H9 (cell line): ENCODE data around the gene HS6ST2. TPM values are rescaled to one million over a fixed set of nuclear protein-coding genes. Genes with fewer than 3 reads are reported as not detected.

Source experiments
- DNase-seq: peaks from one replicate; pipeline ENCODE4 v3.0.0-alpha.2; 2017
- H2AFZ ChIP-seq: one replicate; pipeline ENCODE4 v1.6.1; 2013; ENCODE audit warnings: mild to moderate bottlenecking, low read length, control low read depth, moderate library complexity
- H2AK5ac ChIP-seq: 2 replicates; pipeline ENCODE4 v1.6.1; 2013; ENCODE audit warnings: low read length, control low read depth, mixed read lengths; ENCODE audit not compliant: insufficient read length
- H2BK120ac ChIP-seq: one replicate; pipeline ENCODE4 v1.6.1; 2013; ENCODE audit warnings: low read depth, mild to moderate bottlenecking, low read length, control low read depth, inconsistent platforms; ENCODE audit not compliant: poor library complexity, severe bottlenecking
- H2BK12ac ChIP-seq: 2 replicates; pipeline ENCODE4 v1.6.1; 2013; ENCODE audit warnings: low read length, control low read depth, mixed read lengths, low read depth; ENCODE audit not compliant: insufficient read length
- H2BK15ac ChIP-seq: 2 replicates; pipeline ENCODE4 v1.6.1; 2013; ENCODE audit warnings: low read depth, low read length, control low read depth
- H2BK20ac ChIP-seq: one replicate; pipeline ENCODE4 v1.6.1; 2013; ENCODE audit warnings: low read depth, mild to moderate bottlenecking, low read length, control low read depth, inconsistent platforms; ENCODE audit not compliant: poor library complexity, severe bottlenecking
- H2BK5ac ChIP-seq: 2 replicates; pipeline ENCODE4 v1.6.1; 2013; ENCODE audit warnings: low read length, control low read depth, mixed read lengths; ENCODE audit not compliant: insufficient read length
- H3K14ac ChIP-seq: 2 replicates; pipeline ENCODE4 v1.6.1; 2013; ENCODE audit warnings: low read length, control low read depth; ENCODE audit not compliant: insufficient read depth
- H3K18ac ChIP-seq: 2 replicates; pipeline ENCODE4 v1.6.1; 2013; ENCODE audit warnings: low read depth, mild to moderate bottlenecking, mixed read lengths, low read length, control low read depth; ENCODE audit not compliant: insufficient read length
- H3K23ac ChIP-seq: 2 replicates; pipeline ENCODE4 v1.6.1; 2013; ENCODE audit warnings: low read length, control low read depth, mixed read lengths, low read depth; ENCODE audit not compliant: insufficient read length
- H3K23me2 ChIP-seq: 2 replicates; pipeline ENCODE4 v1.6.1; 2013; ENCODE audit warnings: low read depth, mild to moderate bottlenecking, mixed read lengths, low read length, control low read depth; ENCODE audit not compliant: insufficient read length, poor library complexity, severe bottlenecking
- H3K27ac ChIP-seq: 2 replicates; pipeline ENCODE4 v1.5.1; 2013; ENCODE audit warnings: low read length, control low read depth, mixed read lengths, low read depth; ENCODE audit not compliant: insufficient read length
- H3K27me3 ChIP-seq: 2 replicates; pipeline ENCODE4 v1.6.1; 2013; ENCODE audit warnings: low read length, control low read depth, inconsistent platforms; ENCODE audit not compliant: insufficient read depth
- H3K4ac ChIP-seq: 2 replicates; pipeline ENCODE4 v1.6.1; 2013; ENCODE audit warnings: low read depth, mild to moderate bottlenecking, control low read depth, inconsistent platforms, low read length, moderate library complexity
- H3K4me1 ChIP-seq: 2 replicates; pipeline ENCODE4 v1.6.1; 2013; ENCODE audit warnings: low read length, control low read depth, inconsistent platforms; ENCODE audit not compliant: insufficient read depth
- H3K4me2 ChIP-seq: 2 replicates; pipeline ENCODE4 v1.6.1; 2013; ENCODE audit warnings: low read length, control low read depth, mixed read lengths; ENCODE audit not compliant: insufficient read length, insufficient read depth
- H3K56ac ChIP-seq: 2 replicates; pipeline ENCODE4 v1.6.1; 2013; ENCODE audit warnings: low read depth, mild to moderate bottlenecking, mixed read lengths, low read length, control low read depth; ENCODE audit not compliant: insufficient read length
- H3K79me1 ChIP-seq: 2 replicates; pipeline ENCODE4 v1.6.1; 2013; ENCODE audit warnings: low read depth, mild to moderate bottlenecking, moderate library complexity, low read length, control low read depth, inconsistent platforms; ENCODE audit not compliant: insufficient read depth, poor library complexity, severe bottlenecking
- H3K79me2 ChIP-seq: 2 replicates; pipeline ENCODE4 v1.6.1; 2013; ENCODE audit warnings: low read length, control low read depth, inconsistent platforms; ENCODE audit not compliant: insufficient read depth
- H3K9ac ChIP-seq: 2 replicates; pipeline ENCODE4 v1.6.1; 2013; ENCODE audit warnings: low read length, control low read depth, mixed read lengths; ENCODE audit not compliant: insufficient read length; ENCODE audit errors: extremely low read depth
- H3K9me3 ChIP-seq: one replicate; pipeline ENCODE4 v1.6.1; 2013; ENCODE audit warnings: low read depth, low read length, inconsistent platforms; ENCODE audit not compliant: control insufficient read depth
- H3T11ph ChIP-seq: one replicate; pipeline ENCODE4 v1.6.1; 2013; ENCODE audit warnings: mild to moderate bottlenecking, low read length, control low read depth, inconsistent platforms
- H4K20me1 ChIP-seq: one replicate; pipeline ENCODE4 v1.6.1; 2013; ENCODE audit not compliant: control insufficient read depth, insufficient read length, insufficient read depth
- H4K5ac ChIP-seq: 2 replicates; pipeline ENCODE4 v1.6.1; 2013; ENCODE audit warnings: low read depth, mild to moderate bottlenecking, mixed read lengths, low read length, control low read depth; ENCODE audit not compliant: insufficient read length
- H4K8ac ChIP-seq: replicated peaks from 2 replicates; pipeline ENCODE4 v1.6.1; 2013; ENCODE audit warnings: low read length, control low read depth, mixed read lengths, low read depth; ENCODE audit not compliant: insufficient read length
- H4K91ac ChIP-seq: 2 replicates; pipeline ENCODE4 v1.6.1; 2013; ENCODE audit warnings: low read depth, mild to moderate bottlenecking, moderate library complexity, mixed read lengths, low read length, control low read depth; ENCODE audit not compliant: insufficient read length
- H3K27ac Mint-ChIP-seq, 3 experiments: 2 replicates in 2 of 3; 3 replicates in 1 of 3; pipeline ENCODE4 v1.8.0; 2020 to 2021; ENCODE audit warnings: mixed read lengths in 3 of 3, mild to moderate bottlenecking in 1 of 3, moderate library complexity in 1 of 3
- H3K27me3 Mint-ChIP-seq: 2 replicates; pipeline ENCODE4 v1.8.0; 2021; ENCODE audit warnings: low read depth, mild to moderate bottlenecking, moderate library complexity, mixed read lengths
- H3K36me3 Mint-ChIP-seq, 3 experiments: 2 replicates in 2 of 3; 3 replicates in 1 of 3; pipeline ENCODE4 v1.8.0; 2020 to 2021; ENCODE audit warnings: low read depth in 3 of 3, mixed read lengths in 3 of 3; ENCODE audit not compliant: insufficient read depth in 1 of 3
- H3K4me1 Mint-ChIP-seq, 2 experiments: 2 replicates each; pipeline ENCODE4 v1.8.0; 2020; ENCODE audit warnings: mixed read lengths in 2 of 2
- H3K4me3 Mint-ChIP-seq, 2 experiments: 2 replicates in 1 of 2; 3 replicates in 1 of 2; pipeline ENCODE4 v1.8.0; 2020 to 2021; ENCODE audit warnings: mild to moderate bottlenecking in 2 of 2, mixed read lengths in 2 of 2, moderate library complexity in 1 of 2
- H3K9me3 Mint-ChIP-seq, 2 experiments: 2 replicates in 1 of 2; 3 replicates in 1 of 2; pipeline ENCODE4 v1.8.0; 2020; ENCODE audit warnings: mild to moderate bottlenecking in 2 of 2, mixed read lengths in 2 of 2, moderate library complexity in 1 of 2
- CTCF ChIP-seq: fragments of 200-600 bp; sonication (generic); conservative IDR thresholded peaks from 3 replicates; pipeline ENCODE4 v1.8.0; 2021; ENCODE audit warnings: antibody characterized with exemption, mild to moderate bottlenecking
- WGBS: extraction: QIAGEN DNeasy Blood & Tissue Kit; methylation state at CpG from one replicate; pipeline ENCODE4 v1.1.7; 2013; ENCODE audit warnings: missing lambda C conversion rate, low lambda C conversion rate, mixed read lengths; ENCODE audit not compliant: insufficient read length; ENCODE audit errors: extremely low coverage; 5-methylcytosine and 5-hydroxymethylcytosine counted together
- total RNA-seq: library from RNA; stranded (reverse); gene quantifications from 2 replicates; pipeline ENCODE4 v1.2.1, GENCODE V29; 2021

Gene HS6ST2
- total RNA-seq, 1 experiment from 2014 or later, result 4.8 TPM

- no peaks in the 10 kb centered on the region for H3K23me2 ChIP-seq
- no peak overlapping the region for H3K23ac ChIP-seq
- H4K91ac ChIP-seq, result no peak overlapping the region
- WGBS, result no CpG with 5 or more reads among the region's 3 CpGs
- H3K18ac ChIP-seq, result no peak overlapping the region
- H2AK5ac ChIP-seq, result no peak overlapping the region
- H3K79me1 ChIP-seq, result no peaks in the 10 kb centered on the region
- no peaks in the 10 kb centered on the region for H4K20me1 ChIP-seq
- no peak overlapping the region for H2AFZ ChIP-seq
- H3K4me1 Mint-ChIP-seq, result peaks cover 15 to 22% of the 10 kb centered on the region in 2 experiments
- H3T11ph ChIP-seq, result no peak overlapping the region
- H3K4me3 Mint-ChIP-seq, result no peak overlapping the region
- no peak overlapping the region for H4K8ac ChIP-seq
- H3K56ac ChIP-seq, result no peak overlapping the region
- no peaks in the 10 kb centered on the region; the same call in 1 of the 2 replicates for H3K27me3 Mint-ChIP-seq
- no peak overlapping the region for H2BK5ac ChIP-seq
- DNase-seq, result no peak
- no peak overlapping the region for H3K27ac Mint-ChIP-seq
- H3K9ac ChIP-seq, result no peak overlapping the region
- H4K5ac ChIP-seq, result no peak overlapping the region
- H3K4ac ChIP-seq, result no peak overlapping the region
- no peak overlapping the region for H3K27ac ChIP-seq
- no peaks in the 10 kb centered on the region for H3K9me3 ChIP-seq
- H3K9me3 Mint-ChIP-seq, result no peaks in the 10 kb centered on the region
- H3K79me2 ChIP-seq, result no peaks in the 10 kb centered on the region
- no peak overlapping the region for H2BK20ac ChIP-seq
- H3K14ac ChIP-seq, result no peak overlapping the region
- no peaks in the 10 kb centered on the region for H3K36me3 Mint-ChIP-seq
- H3K4me2 ChIP-seq, result no peak overlapping the region
- H3K27me3 ChIP-seq, result no peaks in the 10 kb centered on the region
- no peak overlapping the region for H2BK12ac ChIP-seq
- H2BK120ac ChIP-seq, result no peak overlapping the region
- TF ChIP-seq CTCF, result no peak
- no peaks in the 10 kb centered on the region for H3K4me1 ChIP-seq
- H2BK15ac ChIP-seq, result no peak overlapping the region
These were observed 105.4 kb downstream of the HS6ST2 start for GRCh38 chrX:132853040-132853439.
